ENCODE results near the gene ANAPC7.

ANAPC7 gene

GRCh38 chr12:110330124-110330523, 73.4 kb downstream of the ANAPC7 start:
- Histone ChIP-seq H3K36me3 (ENCODE audit: insufficient read depth, low read length) (peaks cover 97% of the 10 kb centered on the region), H3K27me3 (ENCODE audit: insufficient read depth, low read length, poor library complexity, severe bottlenecking) (no peaks in the 10 kb centered on the region), H4K20me1 (ENCODE audit: insufficient read depth, low read length, poor library complexity, severe bottlenecking) (peaks cover 37% of the 10 kb centered on the region), H3K4me1 (ENCODE audit: insufficient read depth, low read length, poor library complexity, severe bottlenecking) (no peaks in the 10 kb centered on the region), H3K9me3 (ENCODE audit: insufficient read depth, low read depth, low read length) (no peaks in the 10 kb centered on the region), H3K4me2 (ENCODE audit: low read depth, low read length, poor library complexity, severe bottlenecking) (no peak overlapping the region), H3F3A (ENCODE audit: low read depth) (no peaks in the 10 kb centered on the region), H2AFZ (ENCODE audit: low read length) (no peak overlapping the region), H3K9ac (ENCODE audit: low read depth, low read length, poor library complexity, severe bottlenecking) (no peak overlapping the region), H3K9me2 (replicated peaks; ENCODE audit: low read depth, low read length) (no peaks in the 10 kb centered on the region), H3K79me2 (ENCODE audit: insufficient read depth, low read length) (peaks cover 43% of the 10 kb centered on the region), H3K4me3 (ENCODE audit: low read length, poor library complexity, severe bottlenecking) (no peak overlapping the region)
- TF ChIP-seq EZH2phosphoT487 (IDR thresholded peaks at IDR 0.05; ENCODE audit: borderline replicate concordance) (no peak), CTCF (conservative IDR thresholded peaks at IDR 0.05; ENCODE audit: low read length) (no peak)

- Histone ChIP-seq H4K20me1 (ENCODE audit: insufficient read depth, low read length, poor library complexity, severe bottlenecking) (peaks cover 37% of the 10 kb centered on the region), H3K4me2 (ENCODE audit: low read depth, low read length, poor library complexity, severe bottlenecking) (no peak overlapping the region), H3K9me2 (replicated peaks; ENCODE audit: low read depth, low read length) (no peaks in the 10 kb centered on the region), H3F3A (ENCODE audit: low read depth) (no peaks in the 10 kb centered on the region), H3K79me2 (ENCODE audit: insufficient read depth, low read length) (peaks cover 43% of the 10 kb centered on the region), H3K9ac (ENCODE audit: low read depth, low read length, poor library complexity, severe bottlenecking) (no peak overlapping the region), H3K4me3 (ENCODE audit: low read length, poor library complexity, severe bottlenecking) (no peak overlapping the region), H3K9me3 (ENCODE audit: insufficient read depth, low read depth, low read length) (no peaks in the 10 kb centered on the region), H3K27me3 (ENCODE audit: insufficient read depth, low read length, poor library complexity, severe bottlenecking) (no peaks in the 10 kb centered on the region), H3K36me3 (ENCODE audit: insufficient read depth, low read length) (peaks cover 96% of the 10 kb centered on the region), H3K4me1 (ENCODE audit: insufficient read depth, low read length, poor library complexity, severe bottlenecking) (no peaks in the 10 kb centered on the region), H2AFZ (ENCODE audit: low read length) (no peak overlapping the region)
- no peak for TF ChIP-seq EZH2phosphoT487 (IDR thresholded peaks at IDR 0.05; ENCODE audit: borderline replicate concordance)
- TF ChIP-seq CTCF (conservative IDR thresholded peaks at IDR 0.05; ENCODE audit: low read length), result no peak
Measured at GRCh38 chr12:110329710-110330109, 73.8 kb downstream of the ANAPC7 start.

Measured in Loucy (cell line).